Measurements from ENCODE around the gene ATP1A1. TPM values are rescaled to one million over a fixed set of nuclear protein-coding genes. Genes with fewer than 3 reads are reported as not detected.

ATP1A1 gene
- total RNA-seq, 4 donors from 2014 or later = 324 to 3,097 (median 1,990) TPM

DNA sequence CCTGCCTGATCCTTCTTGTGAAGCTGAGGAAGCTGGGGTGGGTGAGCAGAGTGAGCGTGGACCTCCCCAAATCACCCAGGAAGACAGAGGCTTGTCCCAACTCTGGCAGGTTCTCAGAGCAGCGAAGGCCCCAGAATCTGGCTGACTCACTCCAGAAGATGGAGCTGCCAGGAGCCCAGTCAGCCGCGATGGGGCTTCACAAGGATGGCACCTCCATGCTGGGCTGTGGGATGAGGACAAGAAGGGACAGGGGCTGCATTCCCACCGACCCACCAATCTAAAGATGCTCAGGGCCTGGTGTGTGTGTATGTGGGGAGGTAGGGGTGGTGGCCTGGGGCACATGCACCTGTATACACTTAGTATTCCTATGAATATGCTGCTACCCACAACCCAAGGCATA lies 52.9 kb downstream of the ATP1A1 start:
- Histone ChIP-seq H3K27ac (no peak overlapping the region), H3K4me1 (no peaks in the 10 kb centered on the region), H3K9me3 (no peaks in the 10 kb centered on the region), H3K36me3 (no peaks in the 10 kb centered on the region), H3K27me3 (no peaks in the 10 kb centered on the region), H3K4me3 (no peak overlapping the region)
- TF ChIP-seq, protein P1, sequence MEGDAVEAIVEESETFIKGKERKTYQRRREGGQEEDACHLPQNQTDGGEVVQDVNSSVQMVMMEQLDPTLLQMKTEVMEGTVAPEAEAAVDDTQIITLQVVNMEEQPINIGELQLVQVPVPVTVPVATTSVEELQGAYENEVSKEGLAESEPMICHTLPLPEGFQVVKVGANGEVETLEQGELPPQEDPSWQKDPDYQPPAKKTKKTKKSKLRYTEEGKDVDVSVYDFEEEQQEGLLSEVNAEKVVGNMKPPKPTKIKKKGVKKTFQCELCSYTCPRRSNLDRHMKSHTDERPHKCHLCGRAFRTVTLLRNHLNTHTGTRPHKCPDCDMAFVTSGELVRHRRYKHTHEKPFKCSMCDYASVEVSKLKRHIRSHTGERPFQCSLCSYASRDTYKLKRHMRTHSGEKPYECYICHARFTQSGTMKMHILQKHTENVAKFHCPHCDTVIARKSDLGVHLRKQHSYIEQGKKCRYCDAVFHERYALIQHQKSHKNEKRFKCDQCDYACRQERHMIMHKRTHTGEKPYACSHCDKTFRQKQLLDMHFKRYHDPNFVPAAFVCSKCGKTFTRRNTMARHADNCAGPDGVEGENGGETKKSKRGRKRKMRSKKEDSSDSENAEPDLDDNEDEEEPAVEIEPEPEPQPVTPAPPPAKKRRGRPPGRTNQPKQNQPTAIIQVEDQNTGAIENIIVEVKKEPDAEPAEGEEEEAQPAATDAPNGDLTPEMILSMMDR (IDR thresholded peaks at IDR 0.05) = no peak
- TF ChIP-seq EP300 (IDR thresholded peaks at IDR 0.05; ENCODE audit: low read depth) (no peak), POLR2A (IDR thresholded peaks at IDR 0.05) (no peak), POLR2AphosphoS5 (IDR thresholded peaks at IDR 0.05) (no peak)
- in situ Hi-C loops (cut with MboI; ENCODE audit: low pct_ligation_motif_present in 1 of 4, low pct_unique_long_range_greater_than_20kb in 1 of 4, low sequenced_read_pairs in 3 of 4) = no loop called here
- 87% methylated on average over 5 of the region's 5 CpGs; no CpG with 5 or more reads in 1 of the 2 donors for WGBS, 2 donors (ENCODE audit: low coverage in 1 of 2)
- DNase-seq = no peak
- intact Hi-C loops (cut with DNase I; ENCODE audit: low total_unique reads) = no loop called here

DNA sequence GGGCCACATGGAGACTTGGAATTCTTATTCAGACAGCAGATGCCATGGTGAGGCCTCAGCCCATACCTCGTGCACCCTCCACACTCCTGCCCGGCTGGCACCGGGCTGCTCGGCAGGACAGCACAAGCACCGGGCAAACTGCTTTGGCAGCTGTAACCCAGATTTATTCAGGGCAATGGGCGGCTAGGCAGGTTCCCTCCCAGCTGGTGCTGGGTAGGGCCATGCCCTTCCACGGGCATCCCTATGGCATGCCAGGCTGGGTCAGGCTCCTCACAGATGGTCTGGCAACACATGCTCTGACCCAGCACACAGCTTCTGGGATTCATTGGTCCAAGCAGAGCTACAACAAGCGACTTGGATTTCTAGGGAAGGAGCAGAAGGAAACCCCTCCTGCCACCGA lies 53.4 kb downstream of the ATP1A1 start:
- 85% methylated on average over 9 of the region's 9 CpGs; no CpG with 5 or more reads in 1 of the 2 donors for WGBS, 2 donors (ENCODE audit: low coverage in 1 of 2)

DNA sequence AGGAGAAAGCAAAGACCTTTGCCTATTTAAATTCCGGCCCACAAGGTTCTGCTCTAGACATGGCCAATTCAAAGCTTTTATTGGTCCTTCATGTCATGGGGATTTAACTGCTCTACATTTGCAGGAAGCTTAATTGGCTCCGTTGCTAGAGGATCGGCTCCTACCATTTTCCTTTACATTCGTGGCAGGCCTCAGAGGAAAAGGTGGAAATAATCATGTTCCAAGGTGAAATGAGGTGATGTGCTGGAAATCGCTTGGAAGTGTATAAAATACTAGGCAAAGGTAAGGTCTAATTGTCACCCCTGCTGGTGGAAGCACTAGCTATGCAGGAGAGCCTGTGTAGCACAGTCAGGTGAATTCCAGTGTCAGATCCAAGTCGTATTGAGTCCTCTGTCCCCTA lies 55.5 kb downstream of the ATP1A1 start:
- Histone ChIP-seq H3K4me1 (peaks cover 0 to 7% (median 3%) of the 10 kb centered on the region in 4 donors), H3K27ac (no peak overlapping the region), H3K4me3 (no peak overlapping the region), H3K9me3 (no peaks in the 10 kb centered on the region), H3K27me3 (no peaks in the 10 kb centered on the region), H3K36me3 (no peaks in the 10 kb centered on the region)
- intact Hi-C loops (cut with DNase I; ENCODE audit: low total_unique reads) = no loop called here
- DNase-seq = no peak
- no peak for TF ChIP-seq EP300 (IDR thresholded peaks at IDR 0.05; ENCODE audit: low read depth)
- no peak for TF ChIP-seq POLR2A (IDR thresholded peaks at IDR 0.05)
- TF ChIP-seq, protein P1 (IDR thresholded peaks at IDR 0.05) = no peak
- no peak for TF ChIP-seq POLR2AphosphoS5 (IDR thresholded peaks at IDR 0.05)
- 80 to 82% methylated on average over 1 to 6 of the region's 6 CpGs for WGBS, 2 donors (ENCODE audit: low coverage in 1 of 2)
- in situ Hi-C loops (cut with MboI; ENCODE audit: low pct_ligation_motif_present in 1 of 4, low pct_unique_long_range_greater_than_20kb in 1 of 4, low sequenced_read_pairs in 3 of 4) = no loop called here

More for the DNA sequence above, 53.4 kb downstream of the ATP1A1 start:
- TF ChIP-seq, protein P1 (IDR thresholded peaks at IDR 0.05) = no peak
- TF ChIP-seq POLR2A (IDR thresholded peaks at IDR 0.05) (no peak), POLR2AphosphoS5 (IDR thresholded peaks at IDR 0.05) (no peak), EP300 (IDR thresholded peaks at IDR 0.05; ENCODE audit: low read depth) (no peak)
- no peaks in the 10 kb centered on the region for H3K9me3 ChIP-seq
- in situ Hi-C loops (cut with MboI; ENCODE audit: low pct_ligation_motif_present in 1 of 4, low pct_unique_long_range_greater_than_20kb in 1 of 4, low sequenced_read_pairs in 3 of 4) = no loop called here
- no peak overlapping the region for H3K27ac ChIP-seq
- intact Hi-C loops (cut with DNase I; ENCODE audit: low total_unique reads) = no loop called here
- no peak overlapping the region for H3K4me3 ChIP-seq
- no peaks in the 10 kb centered on the region for H3K27me3 ChIP-seq
- no peaks in the 10 kb centered on the region for H3K4me1 ChIP-seq
- no peaks in the 10 kb centered on the region for H3K36me3 ChIP-seq
- no peak for DNase-seq

DNA sequence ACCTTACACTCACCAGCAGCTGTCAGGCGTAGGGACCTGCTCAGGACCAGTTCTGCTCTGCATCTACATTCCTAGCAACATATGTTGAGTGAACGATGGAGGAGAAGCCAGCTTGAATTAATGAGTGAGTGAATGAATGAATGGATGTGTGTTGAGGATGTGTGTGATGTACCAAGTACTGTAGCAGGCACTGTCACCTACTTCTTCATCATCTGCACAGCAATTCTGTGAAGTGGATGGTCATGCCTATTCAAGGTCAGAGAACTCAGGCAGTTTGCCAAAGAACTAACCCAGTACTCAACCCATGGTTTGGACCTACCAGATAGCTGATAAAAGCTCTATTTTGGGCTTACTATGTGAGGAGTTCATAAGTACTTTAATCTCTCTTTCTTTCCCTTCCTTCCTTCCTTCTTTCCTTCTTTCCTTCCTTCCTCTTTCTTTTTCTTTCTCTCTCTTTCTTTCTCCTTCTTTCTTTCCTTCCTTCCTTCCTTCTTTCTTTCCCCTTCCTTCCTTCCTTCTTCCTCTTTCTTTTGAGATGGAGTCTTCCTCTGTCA lies 56.9 kb downstream of the ATP1A1 start:
- in situ Hi-C loops (cut with MboI; ENCODE audit: low pct_ligation_motif_present in 1 of 4, low pct_unique_long_range_greater_than_20kb in 1 of 4, low sequenced_read_pairs in 3 of 4) = no loop called here
- H3K4me1 ChIP-seq = peaks cover 0 to 11% (median 5%) of the 10 kb centered on the region in 4 donors
- H3K9me3 ChIP-seq = no peaks in the 10 kb centered on the region
- intact Hi-C loops (cut with DNase I; ENCODE audit: low total_unique reads) = no loop called here
- H3K27ac ChIP-seq = no peak overlapping the region
- H3K4me3 ChIP-seq = no peak overlapping the region
- no peak for DNase-seq
- no peaks in the 10 kb centered on the region for H3K27me3 ChIP-seq
- no peaks in the 10 kb centered on the region for H3K36me3 ChIP-seq
- WGBS, 2 donors (ENCODE audit: low coverage in 1 of 2) = 75 to 91% methylated on average over 1 to 2 of the region's 2 CpGs
- TF ChIP-seq POLR2A (IDR thresholded peaks at IDR 0.05) (no peak), EP300 (IDR thresholded peaks at IDR 0.05; ENCODE audit: low read depth) (no peak), POLR2AphosphoS5 (IDR thresholded peaks at IDR 0.05) (no peak)
- TF ChIP-seq, protein P1 (IDR thresholded peaks at IDR 0.05) = no peak
